GM12878 (cell line): ENCODE measurements around the gene KCNC1. TPM values are rescaled to one million over a fixed set of nuclear protein-coding genes. Genes with fewer than 3 reads are reported as not detected.

Source experiments
- ATAC-seq: fragments of 200-7000 bp; cut with Tn5 transposase; 3 replicates; pipeline ENCODE4 v1.9.1; 2020; ENCODE audit warnings: mild to moderate bottlenecking, moderate library complexity
- BruUV-seq: library from RNA; stranded (reverse); fragments of 400-500 nt; replicated peaks from 2 replicates; lab custom pipeline; 2021; lab: Mats Ljungman, UMichigan
- CTCF ChIA-PET: fragments of 300-600 bp; sonication (Branson Sonifier 250); formaldehyde crosslinking; extraction: SDS; loops from one replicate; lab custom pipeline; 2021; ENCODE audit warnings: inconsistent platforms; lab: Yijun Ruan, JAX
- POLR2A ChIA-PET: fragments of 350-600 bp; formaldehyde crosslinking; extraction: SDS; loops from one replicate; lab custom pipeline; 2021; ENCODE audit warnings: inconsistent platforms; lab: Charles Lee
- RAD21 ChIA-PET: fragments of 300-600 bp; sonication (Branson Sonifier 250); formaldehyde crosslinking; loops from one replicate; lab custom pipeline; 2023; ENCODE audit warnings: antibody characterized with exemption; ENCODE audit not compliant: unreplicated experiment; lab: Charles Lee
- SMC1A ChIA-PET: fragments of 300-600 bp; sonication (Branson Sonifier 250); formaldehyde crosslinking; loops from one replicate; lab custom pipeline; 2023; ENCODE audit not compliant: unreplicated experiment, uncharacterized antibody; lab: Charles Lee
- DNase-seq: peaks from one replicate; pipeline ENCODE4 v3.0.0-alpha.2; 2011; ENCODE audit warnings: low read depth, low spot score
- FAIRE-seq: peaks from 3 replicates; lab custom pipeline; 2011; peaks lifted over from hg19 to GRCh38; lab: Jason Lieb, UNC
- H2AFZ ChIP-seq: 2 replicates; pipeline ENCODE4 v1.6.0; 2011; ENCODE audit warnings: low read depth, low read length, control low read depth; ENCODE audit not compliant: control insufficient read depth
- H3K27ac ChIP-seq: 2 replicates; pipeline ENCODE4 v1.5.1; 2011; ENCODE audit warnings: control low read depth; ENCODE audit not compliant: control insufficient read depth, insufficient read depth
- H3K27me3 ChIP-seq, 2 experiments: replicated peaks in 1 of 2; 2 replicates each; pipeline versions ENCODE4 v1.6.0 to v1.6.1; 2011; ENCODE audit warnings: low read length in 1 of 2; ENCODE audit not compliant: control insufficient read depth in 2 of 2, insufficient read depth in 2 of 2
- H3K36me3 ChIP-seq, 2 experiments: 2 replicates each; pipeline ENCODE4 v1.5.1; 2011; ENCODE audit warnings: low read length in 1 of 2; ENCODE audit not compliant: control insufficient read depth in 2 of 2, insufficient read depth in 2 of 2
- H3K4me1 ChIP-seq: 2 replicates; pipeline ENCODE4 v1.6.1; 2011; ENCODE audit warnings: mild to moderate bottlenecking, low read length, moderate library complexity, mixed read lengths; ENCODE audit not compliant: control insufficient read depth, insufficient read depth
- H3K4me2 ChIP-seq: 2 replicates; pipeline ENCODE4 v1.6.0; 2011; ENCODE audit warnings: control low read depth; ENCODE audit not compliant: control insufficient read depth, insufficient read depth
- H3K4me3 ChIP-seq: fragments of 200-600 bp; sonication (generic); 2 replicates; pipeline ENCODE4 v1.5.1; 2016
- H3K79me2 ChIP-seq: 2 replicates; pipeline ENCODE4 v1.6.0; 2011; ENCODE audit warnings: low read length; ENCODE audit not compliant: control insufficient read depth, insufficient read depth
- H3K9ac ChIP-seq: 2 replicates; pipeline ENCODE4 v1.8.0; 2011; ENCODE audit warnings: low read length, control low read depth, mixed read lengths; ENCODE audit not compliant: control insufficient read depth, insufficient read depth
- H3K9me3 ChIP-seq: replicated peaks from 3 replicates; pipeline ENCODE4 v1.5.1; 2011; ENCODE audit warnings: mild to moderate bottlenecking, low read length; ENCODE audit not compliant: control insufficient read depth, insufficient read depth
- H4K20me1 ChIP-seq: 2 replicates; pipeline ENCODE4 v1.6.0; 2011; ENCODE audit not compliant: control insufficient read depth, insufficient read depth
- BRCA1 ChIP-seq: IDR thresholded peaks from 2 replicates; pipeline ENCODE4 v1.6.1; 2011; ENCODE audit warnings: low read depth, low read length, improper control_type of control experiment
- CBFB ChIP-seq: IDR thresholded peaks from 2 replicates; pipeline ENCODE4 v1.6.1; 2016; ENCODE audit warnings: antibody characterized with exemption, low read depth
- ESRRA ChIP-seq: IDR thresholded peaks from 2 replicates; pipeline ENCODE4 v1.6.1; 2012; ENCODE audit warnings: mild to moderate bottlenecking, low read length, improper control_type of control experiment
- EZH2 ChIP-seq: IDR thresholded peaks from 2 replicates; pipeline ENCODE4 v1.6.1; 2012; ENCODE audit warnings: low read depth, mild to moderate bottlenecking, control low read depth, inconsistent platforms, low read length, borderline replicate concordance; ENCODE audit not compliant: control insufficient read depth
- KDM1A ChIP-seq: fragments of 200-600 bp; sonication (generic); IDR thresholded peaks from 2 replicates; pipeline ENCODE4 v1.6.1; 2016; ENCODE audit warnings: borderline replicate concordance
- MTA3 ChIP-seq: IDR thresholded peaks from 2 replicates; pipeline ENCODE4 v1.6.1; 2012; ENCODE audit warnings: low read length, inconsistent platforms, borderline replicate concordance
- PAX8 ChIP-seq: fragments of 450-650 bp; IDR thresholded peaks from 2 replicates; pipeline ENCODE4 v1.6.1; 2017; ENCODE audit warnings: mild to moderate bottlenecking, moderate library complexity
- PKNOX1 ChIP-seq: fragments of 450-650 bp; IDR thresholded peaks from 2 replicates; pipeline ENCODE4 v1.6.1; 2016; ENCODE audit warnings: mild to moderate bottlenecking
- POLR2A ChIP-seq: IDR thresholded peaks from 2 replicates; pipeline ENCODE4 v1.6.1; 2011; ENCODE audit warnings: low read depth, mild to moderate bottlenecking, low read length
- POLR2AphosphoS2 ChIP-seq: IDR thresholded peaks from 2 replicates; pipeline ENCODE4 v1.6.1; 2011; ENCODE audit warnings: low read depth, mild to moderate bottlenecking, low read length, improper control_type of control experiment, moderate library complexity
- RELB ChIP-seq: fragments of 450-650 bp; IDR thresholded peaks from 2 replicates; pipeline ENCODE4 v1.6.1; 2017; ENCODE audit warnings: low read depth, mild to moderate bottlenecking, moderate library complexity
- SP1 ChIP-seq: IDR thresholded peaks from one replicate; pipeline ENCODE4 v1.6.1; 2011; ENCODE audit warnings: low read depth, low read length
- SREBF2 ChIP-seq: IDR thresholded peaks from 2 replicates; pipeline ENCODE4 v1.6.1; 2012; ENCODE audit warnings: mild to moderate bottlenecking, low read length
- TARDBP ChIP-seq: IDR thresholded peaks from 2 replicates; pipeline ENCODE4 v1.6.1; 2016; ENCODE audit warnings: borderline replicate concordance
- YBX1 ChIP-seq: fragments of 450-650 bp; IDR thresholded peaks from 2 replicates; pipeline ENCODE4 v1.6.1; 2016; ENCODE audit warnings: antibody characterized with exemption
- ZNF24 ChIP-seq: fragments of 450-650 bp; IDR thresholded peaks from 2 replicates; pipeline ENCODE4 v1.6.1; 2017; ENCODE audit warnings: antibody characterized with exemption, mild to moderate bottlenecking
- ZNF384 ChIP-seq: IDR thresholded peaks from 2 replicates; pipeline ENCODE4 v1.6.1; 2012; ENCODE audit warnings: low read depth, mild to moderate bottlenecking, low read length, improper control_type of control experiment, borderline replicate concordance
- WGBS: methylation state at CpG from one replicate; pipeline ENCODE4 v1.1.6; 2016; ENCODE audit warnings: low lambda C conversion rate; ENCODE audit not compliant: insufficient replicate concordance, insufficient coverage; ENCODE audit errors: missing lambda C conversion rate; 5-methylcytosine and 5-hydroxymethylcytosine counted together
- in situ Hi-C: fragments of 300-500 bp; cut with MboI; formaldehyde crosslinking; loops from 9 replicates; pipeline ENCODE4 v1.14.3; 2018; ENCODE audit warnings: mixed read lengths
- intact Hi-C: fragments of 100-400 bp; cut with micrococcal nuclease; formaldehyde crosslinking; loops from one replicate; pipeline ENCODE4 v1.14.2; 2022; ENCODE audit not compliant: unreplicated experiment
- polyA plus RNA-seq, 11 experiments: library from polyadenylated mRNA; depleted of rRNA in 4 of 11; unstranded in 6 of 11; stranded (reverse) in 5 of 11; fragments of >200 nt; fragmentation: Nextera tagmentation in 4 of 11; fragmentation: Illumina TruSeq in 1 of 11; extraction: Ambion mirVana in 4 of 11; extraction: Trizol in 1 of 11; gene quantifications; 1 replicate in 1 of 11; 2 replicates in 10 of 11; pipeline versions ENCODE4 v1.2.1 to v1.2.3, GENCODE V29; 2011 to 2016; ENCODE audit warnings: inconsistent platforms in 2 of 11, missing spikeins in 2 of 11, low read depth in 1 of 11
- total RNA-seq, 4 experiments: library from RNA; depleted of rRNA in 3 of 4; stranded (reverse); fragments of >200 nt in 3 of 4; fragmentation: Illumina TruSeq in 1 of 4; extraction: Trizol in 1 of 4; gene quantifications; 2 replicates each; pipeline versions ENCODE4 v1.2.1 to v1.2.3, GENCODE V29; 2013 to 2021

The KCNC1 gene
- total and polyA plus RNA-seq, 10 of the 15 experiments (the other 5 are each of a cell fraction or from before 2014, with no cell fraction given): 0.27 to 0.34 TPM; not detected in 8

DNA sequence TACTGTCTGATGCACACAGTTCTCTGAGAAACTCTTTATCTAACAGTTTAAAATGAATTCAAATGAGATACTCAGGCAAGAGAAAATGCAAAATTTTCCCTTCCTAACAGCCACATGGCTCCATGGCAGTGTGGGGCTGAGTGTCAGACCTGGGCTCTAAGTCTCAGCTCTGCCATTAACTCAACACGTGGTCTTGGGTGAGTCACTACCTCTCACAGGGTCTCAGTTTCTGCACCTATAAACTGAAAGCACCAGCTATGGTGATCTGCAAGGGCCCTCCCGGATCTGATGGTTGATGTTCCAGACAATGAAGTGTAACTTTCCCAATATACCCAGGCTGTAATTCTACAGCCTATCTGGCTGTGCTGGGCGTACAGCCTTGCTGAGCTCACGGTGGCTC lies 70.5 kb downstream of the KCNC1 start (continued):
- TF ChIP-seq MTA3 (no peak), ESRRA (no peak), KDM1A (no peak)

DNA sequence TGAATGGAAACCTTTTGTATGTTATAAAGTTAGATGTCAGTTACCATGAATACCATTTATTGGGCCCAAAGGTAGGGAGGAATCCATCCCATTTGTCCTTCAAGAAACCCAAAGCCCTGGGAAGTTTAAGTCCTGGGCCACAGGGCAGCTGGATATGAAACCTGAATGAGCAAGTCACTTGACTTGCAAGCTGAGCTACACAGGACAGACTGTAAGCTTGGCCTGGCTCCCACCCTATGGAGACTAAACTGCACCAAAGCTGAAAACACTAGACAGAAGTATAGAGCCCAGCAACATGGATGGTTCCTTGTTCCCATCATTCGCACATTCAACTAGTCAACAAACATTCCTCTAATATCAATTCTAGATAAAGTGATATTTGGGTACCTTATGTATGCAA lies 71.3 kb downstream of the KCNC1 start:
- intact Hi-C loops (no loop called here), in situ Hi-C loops (no loop called here)
- DNase-seq: no peak
- BruUV-seq: no TSS peak
- SMC1A ChIA-PET: no interaction called here
- no peak overlapping the region for H2AFZ ChIP-seq
- H3K4me1 ChIP-seq: no peaks in the 10 kb centered on the region
- H4K20me1 ChIP-seq: no peaks in the 10 kb centered on the region
- RAD21 ChIA-PET: no interaction called here
- no peak for ATAC-seq
- POLR2A ChIA-PET: no interaction called here
- no peak overlapping the region for H3K4me3 ChIP-seq
- no peaks in the 10 kb centered on the region for H3K27me3 ChIP-seq
- FAIRE-seq: no peak
- H3K36me3 ChIP-seq: no peaks in the 10 kb centered on the region; a peak in 1 of 4 replicates
- H3K79me2 ChIP-seq: no peaks in the 10 kb centered on the region
- no peak overlapping the region for H3K9ac ChIP-seq
- WGBS: 100% methylated on average over 1 of the region's 1 CpG
- H3K9me3 ChIP-seq: no peaks in the 10 kb centered on the region
- no peak overlapping the region for H3K4me2 ChIP-seq
- TF ChIP-seq POLR2A (no peak), EZH2 (no peak), PAX8 (no peak)
- CTCF ChIA-PET: interaction anchor here (1.0 to 1.6 kb wide), 2 partner anchors 59 to 174 kb away, joined by 3 to 5 read pairs; no protein-coding TSS in a partner anchor
- H3K27ac ChIP-seq: no peak overlapping the region

DNA sequence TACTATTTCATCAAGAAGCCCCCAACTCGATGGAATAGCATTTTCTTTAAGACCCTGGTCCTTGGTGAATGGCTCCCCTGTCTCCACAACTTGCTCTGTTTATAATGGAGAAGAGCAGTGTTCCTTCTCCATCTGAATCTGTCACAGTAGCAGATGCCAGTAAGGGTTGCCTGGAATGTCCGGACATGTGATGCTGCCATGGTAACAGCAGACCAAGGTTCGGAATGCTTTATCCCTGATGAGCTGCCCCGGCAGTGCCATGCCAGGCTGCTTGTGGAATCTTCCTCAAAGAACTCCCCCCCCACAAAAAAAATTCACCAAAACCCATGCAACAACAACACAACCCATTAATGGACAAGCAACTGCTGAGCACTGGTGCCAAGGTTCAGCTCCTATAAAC lies 72.5 kb downstream of the KCNC1 start:
- Histone ChIP-seq H3K4me2 (no peak overlapping the region), H3K27ac (no peak overlapping the region), H3K9ac (no peak overlapping the region), H3K4me3 (no peak overlapping the region), H3K9me3 (no peaks in the 10 kb centered on the region), H3K4me1 (no peaks in the 10 kb centered on the region), H3K36me3 (no peaks in the 10 kb centered on the region; a peak in 1 of 4 replicates), H4K20me1 (no peaks in the 10 kb centered on the region), H3K79me2 (no peaks in the 10 kb centered on the region), H3K27me3 (no peaks in the 10 kb centered on the region), H2AFZ (no peak overlapping the region)
- in situ Hi-C loops (no loop called here), intact Hi-C loops (no loop called here)
- POLR2A ChIA-PET: no interaction called here
- FAIRE-seq (no peak), DNase-seq (no peak), ATAC-seq (no peak)
- CTCF ChIA-PET: no interaction called here
- BruUV-seq: no TSS peak
- 73% methylated on average over 4 of the region's 4 CpGs for WGBS
- RAD21 ChIA-PET: no interaction called here
- TF ChIP-seq TARDBP (no peak), ZNF24 (no peak), YBX1 (no peak), SREBF2 (no peak), POLR2AphosphoS2 (no peak), CBFB (no peak), RELB (no peak), BRCA1 (no peak), SP1 (no peak), PKNOX1 (no peak), ZNF384 (no peak)
- SMC1A ChIA-PET: no interaction called here
